GM21447 (cell line): Measurements from ENCODE around the gene TPTE.
"Not testable (repeated sequence)": the region's sequence is repeated elsewhere in the genome, so short reads cannot be mapped to it uniquely, and the experiment has no call there.

ENCODE experiments used
- ATAC-seq: cut with Tn5 transposase; IDR thresholded peaks from one replicate; pipeline ENCODE4 v1.9.1; 2021; ENCODE audit not compliant: unreplicated experiment

The TPTE gene

GRCh38 chr21:10521091-10521598 lies at the start of gene TPTE:
TSS of gene TPTE (plus strand) at chr21:10521583. CDS start at chr21:10538724, 17,141 bp downstream.
- ATAC-seq: no peak

- ATAC-seq: not testable (repeated sequence)
Observed at GRCh38 chr21:10471999-10472398, 49.4 kb upstream of the TPTE start.

GRCh38 chr21:10477794-10478193 lies 43.6 kb upstream of the TPTE start:
- ATAC-seq: not testable (repeated sequence)

- ATAC-seq: not testable (repeated sequence)
Observed at GRCh38 chr21:10479875-10480274, 41.5 kb upstream of the TPTE start.

GRCh38 chr21:10484864-10485263 lies 36.5 kb upstream of the TPTE start:
- not testable (repeated sequence) for ATAC-seq

GRCh38 chr21:10490453-10490852 lies 30.9 kb upstream of the TPTE start:
- ATAC-seq: not testable (repeated sequence)

GRCh38 chr21:10511116-10511515 lies 10.3 kb upstream of the TPTE start:
- no peak for ATAC-seq

- not testable (repeated sequence) for ATAC-seq
Observed at GRCh38 chr21:10516889-10517288, 4.5 kb upstream of the TPTE start.

- ATAC-seq: not testable (repeated sequence)
Observed at GRCh38 chr21:10517904-10518303, 3.5 kb upstream of the TPTE start.

- ATAC-seq: not testable (repeated sequence)
Observed at GRCh38 chr21:10521835-10522500, 585 bp downstream of the TPTE start.

- ATAC-seq: no peak
Observed at GRCh38 chr21:10539956-10540355, 18.6 kb downstream of the TPTE start.

GRCh38 chr21:10544376-10544775 lies 23.0 kb downstream of the TPTE start:
- ATAC-seq: not testable (repeated sequence)

- not testable (repeated sequence) for ATAC-seq
Observed at GRCh38 chr21:10547868-10548267, 26.5 kb downstream of the TPTE start.

GRCh38 chr21:10548331-10548954 lies 27.1 kb downstream of the TPTE start:
- not testable (repeated sequence) for ATAC-seq

GRCh38 chr21:10570803-10571202 lies 49.4 kb downstream of the TPTE start:
- ATAC-seq: not testable (repeated sequence)

- ATAC-seq: not testable (repeated sequence)
Observed at GRCh38 chr21:10574531-10575310, 53.3 kb downstream of the TPTE start.

GRCh38 chr21:10575311-10575667 lies 53.9 kb downstream of the TPTE start:
- ATAC-seq: no peak

GRCh38 chr21:10578910-10579309 lies 57.5 kb downstream of the TPTE start:
- not testable (repeated sequence) for ATAC-seq

- not testable (repeated sequence) for ATAC-seq
Observed at GRCh38 chr21:10589115-10589514, 67.7 kb downstream of the TPTE start.

GRCh38 chr21:10607074-10607473 lies 85.7 kb downstream of the TPTE start:
- not testable (repeated sequence) for ATAC-seq

- not testable (repeated sequence) for ATAC-seq
Observed at GRCh38 chr21:10614285-10614684, 92.9 kb downstream of the TPTE start.
